GM12891 (cell line): Measurements from ENCODE around the gene KRT4.

ENCODE experiments used
- PAX5 ChIP-seq: IDR thresholded peaks from 2 replicates; pipeline ENCODE4 v1.6.1; 2011; ENCODE audit warnings: low read length, moderate library complexity, mild to moderate bottlenecking; ENCODE audit not compliant: insufficient read depth, severe bottlenecking
- POLR2A ChIP-seq: IDR thresholded peaks from 2 replicates; pipeline ENCODE4 v1.6.1; 2011; ENCODE audit warnings: low read depth, low read length, control low read depth

DNA sequence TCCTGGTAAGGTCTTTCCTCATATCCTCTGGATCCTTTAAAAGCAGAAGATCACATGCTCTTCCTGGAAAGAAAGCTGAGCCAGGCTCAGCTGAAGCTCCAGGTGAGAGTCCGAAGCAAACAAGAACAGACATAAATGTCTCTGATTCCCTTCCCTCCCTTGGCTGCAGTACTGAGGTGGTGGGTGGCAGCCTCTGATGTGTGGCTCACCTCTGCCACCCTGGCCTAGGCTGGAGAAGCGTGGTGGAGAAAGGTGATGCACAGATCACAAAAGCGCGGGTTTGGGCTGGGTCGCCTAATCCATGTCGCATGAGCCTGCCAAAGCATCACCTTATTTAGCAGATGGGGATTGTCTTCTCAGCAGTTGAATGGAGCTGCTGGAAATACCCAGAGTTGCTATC lies 34.0 kb downstream of the KRT4 start:
- TF ChIP-seq PAX5 (no peak), POLR2A (no peak)
